Esophagus muscularis mucosa (tissue), 4 donors: ENCODE measurements around the gene RPH3AL. TPM values are rescaled to one million over a fixed set of nuclear protein-coding genes. Genes with fewer than 3 reads are reported as not detected.

Experiments used
- DNase-seq: peaks from one replicate; pipeline ENCODE4 v3.0.0-alpha.2; 2017; ENCODE audit errors: extremely low spot score
- H3K27ac ChIP-seq, 4 donors: fragments of 200-600 bp; sonication (generic); replicated peaks in 1 of 4; 1 replicate in 3 of 4; 2 replicates in 1 of 4; pipeline ENCODE4 v1.5.1; 2016 to 2019; ENCODE audit warnings: mild to moderate bottlenecking in 1 of 4
- H3K27me3 ChIP-seq, 4 donors: fragments of 200-600 bp; sonication (generic); one replicate each; pipeline versions ENCODE4 v1.5.1 to v1.6.0; 2016 to 2019
- H3K36me3 ChIP-seq, 4 donors: fragments of 200-600 bp; sonication (generic); one replicate each; pipeline ENCODE4 v1.5.1; 2016 to 2019
- H3K4me1 ChIP-seq, 4 donors: fragments of 200-600 bp; sonication (generic); one replicate each; pipeline ENCODE4 v1.5.1; 2016 to 2019
- H3K4me3 ChIP-seq, 4 donors: fragments of 200-600 bp; sonication (generic); 1 replicate in 2 of 4; 2 replicates in 2 of 4; pipeline ENCODE4 v1.5.1; 2016 to 2019; ENCODE audit warnings: mild to moderate bottlenecking in 4 of 4, moderate library complexity in 1 of 4
- H3K9me3 ChIP-seq, 4 donors: fragments of 200-600 bp; sonication (generic); 1 replicate in 3 of 4; 2 replicates in 1 of 4; pipeline ENCODE4 v1.5.1; 2016 to 2019
- EP300 ChIP-seq: sonication (generic); formaldehyde crosslinking; IDR thresholded peaks from one replicate; pipeline ENCODE4 v1.6.1; 2017; ENCODE audit warnings: antibody characterized with exemption
- POLR2A ChIP-seq: fragments of 450-650 bp; IDR thresholded peaks from one replicate; pipeline ENCODE4 v1.6.1; 2017; ENCODE audit warnings: antibody characterized with exemption, moderate library complexity, mild to moderate bottlenecking, low read depth
- POLR2AphosphoS5 ChIP-seq, 2 donors: sonication (generic); formaldehyde crosslinking; IDR thresholded peaks; one replicate each; pipeline ENCODE4 v1.6.1; 2017; ENCODE audit warnings: antibody characterized with exemption in 2 of 2
- WGBS: methylation state at CpG from one replicate; pipeline ENCODE4 v1.1.5; 2018; 5-methylcytosine and 5-hydroxymethylcytosine counted together
- intact Hi-C: fragments of 100-400 bp; cut with DNase I; formaldehyde crosslinking; loops from one replicate; pipeline ENCODE4 v1.15.1; 2023
- total RNA-seq, 4 donors: library from RNA; depleted of rRNA; stranded (reverse); fragments of >200 nt; gene quantifications; one replicate each; pipeline versions ENCODE4 v1.1.0 to v1.2.1, GENCODE V29; 2016
- TF ChIP-seq, protein P1 (sequence below), 3 experiments: fragments of 200-600 bp in 2 of 3; fragments of 450-650 bp in 1 of 3; sonication (generic) in 2 of 3; IDR thresholded peaks; one replicate each; pipeline ENCODE4 v1.5.1; 2017 to 2019; ENCODE audit warnings: antibody characterized with exemption in 3 of 3, mild to moderate bottlenecking in 2 of 3, moderate library complexity in 1 of 3

RPH3AL gene
- total RNA-seq, 4 donors from 2014 or later: 8.7 to 21.0 (median 14.8) TPM

DNA sequence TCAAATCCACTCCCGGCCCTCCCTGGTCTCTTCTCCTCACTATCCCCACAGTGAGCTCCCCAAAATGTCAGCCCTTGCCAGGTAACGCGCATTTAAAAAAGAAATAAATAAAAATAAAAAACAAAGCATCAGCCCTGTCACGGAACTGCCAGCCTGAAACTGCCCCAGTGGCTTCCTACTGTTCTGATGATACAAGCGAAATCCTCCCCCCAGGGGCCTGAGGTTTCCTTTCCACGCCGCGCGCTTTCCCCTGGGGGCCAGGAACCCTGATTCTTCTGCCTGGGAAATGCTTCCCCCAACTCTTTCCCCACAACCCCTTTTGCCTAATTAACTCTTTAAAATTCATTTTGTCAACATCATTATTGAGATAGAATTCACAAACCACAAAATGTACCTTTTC is 12.2 kb upstream of the RPH3AL start:
- Histone ChIP-seq H3K4me1 (no peaks in the 10 kb centered on the region), H3K27me3 (no peaks in the 10 kb centered on the region), H3K9me3 (peaks cover 0 to 4% (median 0%) of the 10 kb centered on the region in 4 donors), H3K36me3 (no peaks in the 10 kb centered on the region), H3K27ac (no peak overlapping the region), H3K4me3 (no peak overlapping the region)
- no peak for DNase-seq
- TF ChIP-seq POLR2AphosphoS5 (IDR thresholded peaks at IDR 0.05): no peak
- no peak for TF ChIP-seq EP300
- TF ChIP-seq, protein P1, sequence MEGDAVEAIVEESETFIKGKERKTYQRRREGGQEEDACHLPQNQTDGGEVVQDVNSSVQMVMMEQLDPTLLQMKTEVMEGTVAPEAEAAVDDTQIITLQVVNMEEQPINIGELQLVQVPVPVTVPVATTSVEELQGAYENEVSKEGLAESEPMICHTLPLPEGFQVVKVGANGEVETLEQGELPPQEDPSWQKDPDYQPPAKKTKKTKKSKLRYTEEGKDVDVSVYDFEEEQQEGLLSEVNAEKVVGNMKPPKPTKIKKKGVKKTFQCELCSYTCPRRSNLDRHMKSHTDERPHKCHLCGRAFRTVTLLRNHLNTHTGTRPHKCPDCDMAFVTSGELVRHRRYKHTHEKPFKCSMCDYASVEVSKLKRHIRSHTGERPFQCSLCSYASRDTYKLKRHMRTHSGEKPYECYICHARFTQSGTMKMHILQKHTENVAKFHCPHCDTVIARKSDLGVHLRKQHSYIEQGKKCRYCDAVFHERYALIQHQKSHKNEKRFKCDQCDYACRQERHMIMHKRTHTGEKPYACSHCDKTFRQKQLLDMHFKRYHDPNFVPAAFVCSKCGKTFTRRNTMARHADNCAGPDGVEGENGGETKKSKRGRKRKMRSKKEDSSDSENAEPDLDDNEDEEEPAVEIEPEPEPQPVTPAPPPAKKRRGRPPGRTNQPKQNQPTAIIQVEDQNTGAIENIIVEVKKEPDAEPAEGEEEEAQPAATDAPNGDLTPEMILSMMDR (IDR thresholded peaks at IDR 0.05): no peak
- no peak for TF ChIP-seq POLR2A
- intact Hi-C loops: no loop called here
- 69% methylated on average over 9 of the region's 9 CpGs for WGBS

DNA sequence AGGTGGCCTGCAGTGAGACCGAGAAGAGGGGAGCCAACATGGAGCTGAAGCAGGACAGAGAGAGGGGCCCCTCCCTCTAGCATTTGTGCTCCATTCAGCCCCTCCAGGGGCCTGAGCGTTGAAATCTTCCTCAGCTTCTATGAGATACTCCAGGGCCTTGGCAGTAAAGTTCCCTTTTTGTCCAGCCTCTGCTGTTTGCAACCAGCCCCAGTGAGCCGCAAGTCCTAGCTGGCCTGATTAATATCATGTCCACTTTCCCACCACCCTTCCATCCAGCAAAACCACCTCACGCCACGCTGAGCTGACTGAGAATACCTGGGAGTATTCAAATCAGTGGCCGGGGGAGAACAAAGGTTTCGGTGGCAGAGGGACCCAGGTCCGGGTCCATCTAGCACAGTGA is 11.7 kb upstream of the RPH3AL start:
- Histone ChIP-seq H3K4me1 (no peaks in the 10 kb centered on the region), H3K27me3 (no peaks in the 10 kb centered on the region), H3K27ac (no peak overlapping the region), H3K9me3 (peaks cover 0 to 4% (median 0%) of the 10 kb centered on the region in 4 donors), H3K36me3 (no peaks in the 10 kb centered on the region), H3K4me3 (no peak overlapping the region)
- WGBS: 66% methylated on average over 7 of the region's 8 CpGs
- intact Hi-C loops: no loop called here
- no peak for DNase-seq
- no peak for TF ChIP-seq EP300
- TF ChIP-seq POLR2A: no peak
- TF ChIP-seq, protein P1 (IDR thresholded peaks at IDR 0.05): no peak
- TF ChIP-seq POLR2AphosphoS5 (IDR thresholded peaks at IDR 0.05): no peak

DNA sequence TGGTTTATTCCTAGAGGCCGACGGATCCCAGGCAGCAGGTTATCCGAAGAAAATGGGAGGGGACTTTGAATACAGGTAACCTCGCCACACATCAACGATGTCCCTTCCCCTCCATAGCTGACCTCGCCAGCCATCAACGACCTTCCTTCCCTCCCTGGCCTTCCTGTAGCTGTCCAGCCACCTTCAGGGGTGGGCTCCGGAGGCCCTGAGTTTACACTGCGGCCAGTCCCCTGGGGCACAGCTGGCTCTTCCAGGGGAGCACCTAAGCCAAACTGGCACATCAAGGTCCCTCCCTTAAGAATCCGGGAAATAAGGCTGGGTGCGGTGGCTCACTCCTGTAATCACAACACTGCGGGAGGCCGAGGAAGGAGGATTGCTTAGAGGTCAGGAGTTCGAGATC is 10.1 kb upstream of the RPH3AL start:
- WGBS: 95% methylated on average over 14 of the region's 14 CpGs
- intact Hi-C loops: no loop called here
- Histone ChIP-seq H3K27me3 (peaks cover 0 to 5% (median 0%) of the 10 kb centered on the region in 4 donors), H3K4me1 (peaks cover 0 to 2% (median 2%) of the 10 kb centered on the region in 4 donors), H3K4me3 (no peak overlapping the region), H3K27ac (no peak overlapping the region), H3K36me3 (no peaks in the 10 kb centered on the region), H3K9me3 (no peaks in the 10 kb centered on the region)
- DNase-seq: no peak
- TF ChIP-seq POLR2A (no peak), EP300 (no peak), POLR2AphosphoS5 (IDR thresholded peaks at IDR 0.05) (no peak)
- TF ChIP-seq, protein P1 (IDR thresholded peaks at IDR 0.05): no peak

DNA sequence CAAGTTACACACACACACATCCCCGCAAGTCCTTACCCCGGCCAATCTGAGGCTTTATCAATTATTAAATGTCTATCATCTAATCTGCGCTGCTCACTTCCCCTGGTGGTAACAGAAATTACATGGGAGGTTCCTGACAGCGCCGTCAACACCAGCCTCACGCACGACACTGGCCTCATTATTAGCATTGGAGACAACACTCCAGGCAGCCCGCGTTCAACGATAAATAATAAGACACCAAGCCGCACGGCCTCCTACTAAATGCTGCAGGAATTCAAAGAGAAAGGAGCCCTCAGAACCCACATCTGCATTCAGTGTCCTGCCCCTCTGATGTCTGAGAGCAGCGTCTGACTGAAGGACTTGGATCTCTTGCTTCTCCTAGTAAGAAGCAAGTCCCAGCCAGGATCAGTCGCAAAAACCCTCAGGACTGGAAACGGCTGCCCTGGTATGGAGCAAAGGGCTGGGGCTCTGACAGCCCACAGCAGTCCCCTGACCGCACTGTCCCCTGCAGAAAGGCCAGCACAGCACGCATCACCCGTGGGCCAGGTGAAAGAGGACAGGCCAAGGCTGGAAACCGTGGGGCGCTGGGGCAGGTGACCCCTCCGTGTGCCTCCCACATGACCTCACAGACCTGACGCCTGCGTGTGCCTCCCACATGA is 7.6 kb upstream of the RPH3AL start:
- TF ChIP-seq POLR2A (no peak), POLR2AphosphoS5 (IDR thresholded peaks at IDR 0.05) (no peak), EP300 (no peak)
- TF ChIP-seq, protein P1 (IDR thresholded peaks at IDR 0.05): no peak
- no peak overlapping the region for H3K27ac ChIP-seq
- no peaks in the 10 kb centered on the region for H3K36me3 ChIP-seq
- 74% methylated on average over 21 of the region's 23 CpGs for WGBS
- peaks cover 0 to 9% (median 7%) of the 10 kb centered on the region in 4 donors for H3K4me1 ChIP-seq
- no peaks in the 10 kb centered on the region for H3K9me3 ChIP-seq
- intact Hi-C loops: no loop called here
- peaks cover 0 to 5% (median 0%) of the 10 kb centered on the region in 4 donors for H3K27me3 ChIP-seq
- H3K4me3 ChIP-seq: no peak overlapping the region
- no peak for DNase-seq
